ENCODE results near the gene LGALS3BP.

GRCh38 chr17:78993241-78993956 lies 13.7 kb upstream of the LGALS3BP start:
- TF ChIP-seq, protein P1, sequence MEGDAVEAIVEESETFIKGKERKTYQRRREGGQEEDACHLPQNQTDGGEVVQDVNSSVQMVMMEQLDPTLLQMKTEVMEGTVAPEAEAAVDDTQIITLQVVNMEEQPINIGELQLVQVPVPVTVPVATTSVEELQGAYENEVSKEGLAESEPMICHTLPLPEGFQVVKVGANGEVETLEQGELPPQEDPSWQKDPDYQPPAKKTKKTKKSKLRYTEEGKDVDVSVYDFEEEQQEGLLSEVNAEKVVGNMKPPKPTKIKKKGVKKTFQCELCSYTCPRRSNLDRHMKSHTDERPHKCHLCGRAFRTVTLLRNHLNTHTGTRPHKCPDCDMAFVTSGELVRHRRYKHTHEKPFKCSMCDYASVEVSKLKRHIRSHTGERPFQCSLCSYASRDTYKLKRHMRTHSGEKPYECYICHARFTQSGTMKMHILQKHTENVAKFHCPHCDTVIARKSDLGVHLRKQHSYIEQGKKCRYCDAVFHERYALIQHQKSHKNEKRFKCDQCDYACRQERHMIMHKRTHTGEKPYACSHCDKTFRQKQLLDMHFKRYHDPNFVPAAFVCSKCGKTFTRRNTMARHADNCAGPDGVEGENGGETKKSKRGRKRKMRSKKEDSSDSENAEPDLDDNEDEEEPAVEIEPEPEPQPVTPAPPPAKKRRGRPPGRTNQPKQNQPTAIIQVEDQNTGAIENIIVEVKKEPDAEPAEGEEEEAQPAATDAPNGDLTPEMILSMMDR (IDR thresholded peaks at IDR 0.05 in 8 of 11, conservative IDR thresholded peaks at IDR 0.05 in 3 of 11), result peak; percentile 51 to 89 (median 77)
- TF ChIP-seq POLR2A (IDR thresholded peaks at IDR 0.05) (no peak), POLR2AphosphoS5 (IDR thresholded peaks at IDR 0.05) (peak; percentile 83 to 84 (median 83))

Measured in spleen (tissue), 7 donors.